GM12801 (cell line): ENCODE results near the gene LYPD6.

Source experiments
- CTCF ChIP-seq: IDR thresholded peaks from one replicate; pipeline ENCODE4 v1.5.1; 2011; ENCODE audit warnings: control low read depth; ENCODE audit not compliant: insufficient read length; ENCODE audit errors: extremely low read depth

LYPD6 gene

GRCh38 chr2:149422337-149422990 is 92.1 kb downstream of the LYPD6 start:
- no peak for TF ChIP-seq CTCF

GRCh38 chr2:149422991-149423338 is 92.6 kb downstream of the LYPD6 start:
- TF ChIP-seq CTCF: no peak

- no peak for TF ChIP-seq CTCF
Measured at GRCh38 chr2:149423630-149424029, 93.2 kb downstream of the LYPD6 start.

GRCh38 chr2:149427387-149427786 is 97.0 kb downstream of the LYPD6 start:
- TF ChIP-seq CTCF: no peak

- no peak for TF ChIP-seq CTCF
Measured at GRCh38 chr2:149428783-149429182, 98.4 kb downstream of the LYPD6 start.

GRCh38 chr2:149430743-149431736 is 100.7 kb downstream of the LYPD6 start:
- no peak for TF ChIP-seq CTCF

- no peak for TF ChIP-seq CTCF
Measured at GRCh38 chr2:149438330-149438960, 108.1 kb downstream of the LYPD6 start.
